PFSK-1 (cell line): ENCODE measurements around the gene CD83.

Experiments used
- FOXP2 ChIP-seq: optimal IDR thresholded peaks from 2 replicates; pipeline ENCODE3; 2011; ENCODE audit warnings: borderline replicate concordance, control low read depth, inconsistent platforms; ENCODE audit not compliant: insufficient read depth; ENCODE audit errors: extremely low read length, extremely low read depth
- POLR2AphosphoS5 ChIP-seq: IDR thresholded peaks from 2 replicates; pipeline ENCODE4 v1.6.1; 2012; ENCODE audit warnings: low read depth, mild to moderate bottlenecking, control low read depth, low read length, moderate library complexity
- REST ChIP-seq, 2 experiments: IDR thresholded peaks; 2 replicates each; pipeline versions ENCODE4 v1.6.1 to v1.8.0; 2011 to 2012; ENCODE audit warnings: low read depth in 2 of 2, low read length in 2 of 2, control low read depth in 1 of 2, inconsistent platforms in 1 of 2, mild to moderate bottlenecking in 1 of 2, moderate library complexity in 1 of 2; ENCODE audit not compliant: insufficient read depth in 1 of 2
- SIN3A ChIP-seq: IDR thresholded peaks from 2 replicates; pipeline ENCODE4 v1.6.1; 2012; ENCODE audit warnings: mild to moderate bottlenecking, low read length, moderate library complexity, borderline replicate concordance; ENCODE audit not compliant: insufficient read depth
- TAF1 ChIP-seq: IDR thresholded peaks from 2 replicates; pipeline ENCODE4 v1.6.1; 2012; ENCODE audit warnings: low read length, control low read depth, borderline replicate concordance; ENCODE audit not compliant: insufficient read depth

GRCh38 chr6:14094721-14095120 lies 22.9 kb upstream of the CD83 start:
- TF ChIP-seq POLR2AphosphoS5 (no peak), SIN3A (no peak), REST (IDR thresholded peaks at IDR 0.05; ENCODE audit: insufficient read depth in 1 of 2, low read depth in 2 of 2, low read length in 2 of 2) (no peak), TAF1 (no peak), FOXP2 (no peak)
